Measurements from ENCODE around the gene GPATCH8.

DNA sequence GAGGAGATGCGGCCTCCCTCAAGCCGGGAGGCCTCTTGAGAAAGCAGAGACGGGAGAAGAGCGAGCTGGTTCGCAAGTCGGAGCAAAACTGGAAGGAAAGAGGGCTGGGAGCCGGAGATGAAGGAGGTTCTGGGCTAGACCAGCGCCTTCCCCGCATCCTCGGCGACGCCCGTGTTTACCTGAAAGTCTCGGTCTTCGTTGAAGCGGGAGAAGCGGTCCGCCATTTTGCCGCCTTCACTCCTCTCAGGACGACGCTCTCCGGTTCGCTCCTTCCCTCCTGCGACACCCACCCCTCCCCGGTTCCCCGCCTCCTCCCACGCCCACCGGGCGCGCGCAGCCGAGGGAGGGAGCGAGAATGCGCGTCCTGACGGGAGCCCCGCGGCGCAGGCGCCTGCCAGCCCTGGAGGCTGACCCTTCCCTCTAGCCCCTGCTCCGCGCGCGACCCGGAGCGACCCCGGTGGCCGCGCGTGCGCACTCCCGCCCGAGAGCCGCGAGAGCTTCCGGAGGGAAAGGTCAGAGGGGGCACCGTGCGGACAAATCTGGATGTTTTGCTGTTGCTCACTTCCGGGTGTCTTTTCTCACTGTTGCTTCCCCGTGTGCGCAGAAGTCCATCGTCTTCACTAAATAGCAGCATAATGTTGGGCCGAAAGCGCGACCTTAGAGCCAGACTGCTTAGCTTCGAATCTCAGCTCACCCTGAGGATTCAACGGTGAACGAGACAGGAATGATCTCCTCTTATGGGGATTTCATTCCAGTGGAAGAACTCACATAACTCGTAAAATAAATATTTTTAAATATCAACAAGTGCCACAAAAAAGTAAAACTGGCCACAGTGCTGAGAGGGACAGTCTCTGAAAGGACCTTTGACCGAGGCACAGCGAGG lies at the start of gene GPATCH8:
- TF ChIP-seq, protein P1, sequence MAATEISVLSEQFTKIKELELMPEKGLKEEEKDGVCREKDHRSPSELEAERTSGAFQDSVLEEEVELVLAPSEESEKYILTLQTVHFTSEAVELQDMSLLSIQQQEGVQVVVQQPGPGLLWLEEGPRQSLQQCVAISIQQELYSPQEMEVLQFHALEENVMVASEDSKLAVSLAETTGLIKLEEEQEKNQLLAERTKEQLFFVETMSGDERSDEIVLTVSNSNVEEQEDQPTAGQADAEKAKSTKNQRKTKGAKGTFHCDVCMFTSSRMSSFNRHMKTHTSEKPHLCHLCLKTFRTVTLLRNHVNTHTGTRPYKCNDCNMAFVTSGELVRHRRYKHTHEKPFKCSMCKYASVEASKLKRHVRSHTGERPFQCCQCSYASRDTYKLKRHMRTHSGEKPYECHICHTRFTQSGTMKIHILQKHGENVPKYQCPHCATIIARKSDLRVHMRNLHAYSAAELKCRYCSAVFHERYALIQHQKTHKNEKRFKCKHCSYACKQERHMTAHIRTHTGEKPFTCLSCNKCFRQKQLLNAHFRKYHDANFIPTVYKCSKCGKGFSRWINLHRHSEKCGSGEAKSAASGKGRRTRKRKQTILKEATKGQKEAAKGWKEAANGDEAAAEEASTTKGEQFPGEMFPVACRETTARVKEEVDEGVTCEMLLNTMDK (IDR thresholded peaks at IDR 0.05; ENCODE audit: borderline replicate concordance, insufficient read depth, low read depth, low read length, poor library complexity, severe bottlenecking), result no peak
- TF ChIP-seq, protein P2, sequence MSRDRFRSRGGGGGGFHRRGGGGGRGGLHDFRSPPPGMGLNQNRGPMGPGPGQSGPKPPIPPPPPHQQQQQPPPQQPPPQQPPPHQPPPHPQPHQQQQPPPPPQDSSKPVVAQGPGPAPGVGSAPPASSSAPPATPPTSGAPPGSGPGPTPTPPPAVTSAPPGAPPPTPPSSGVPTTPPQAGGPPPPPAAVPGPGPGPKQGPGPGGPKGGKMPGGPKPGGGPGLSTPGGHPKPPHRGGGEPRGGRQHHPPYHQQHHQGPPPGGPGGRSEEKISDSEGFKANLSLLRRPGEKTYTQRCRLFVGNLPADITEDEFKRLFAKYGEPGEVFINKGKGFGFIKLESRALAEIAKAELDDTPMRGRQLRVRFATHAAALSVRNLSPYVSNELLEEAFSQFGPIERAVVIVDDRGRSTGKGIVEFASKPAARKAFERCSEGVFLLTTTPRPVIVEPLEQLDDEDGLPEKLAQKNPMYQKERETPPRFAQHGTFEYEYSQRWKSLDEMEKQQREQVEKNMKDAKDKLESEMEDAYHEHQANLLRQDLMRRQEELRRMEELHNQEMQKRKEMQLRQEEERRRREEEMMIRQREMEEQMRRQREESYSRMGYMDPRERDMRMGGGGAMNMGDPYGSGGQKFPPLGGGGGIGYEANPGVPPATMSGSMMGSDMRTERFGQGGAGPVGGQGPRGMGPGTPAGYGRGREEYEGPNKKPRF (IDR thresholded peaks at IDR 0.05; ENCODE audit: low read depth, low read length), result no peak
- TF ChIP-seq, protein P3, sequence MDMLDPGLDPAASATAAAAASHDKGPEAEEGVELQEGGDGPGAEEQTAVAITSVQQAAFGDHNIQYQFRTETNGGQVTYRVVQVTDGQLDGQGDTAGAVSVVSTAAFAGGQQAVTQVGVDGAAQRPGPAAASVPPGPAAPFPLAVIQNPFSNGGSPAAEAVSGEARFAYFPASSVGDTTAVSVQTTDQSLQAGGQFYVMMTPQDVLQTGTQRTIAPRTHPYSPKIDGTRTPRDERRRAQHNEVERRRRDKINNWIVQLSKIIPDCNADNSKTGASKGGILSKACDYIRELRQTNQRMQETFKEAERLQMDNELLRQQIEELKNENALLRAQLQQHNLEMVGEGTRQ (CRISPR knock-in tag; IDR thresholded peaks at IDR 0.05), result no peak
- TF ChIP-seq ZNF76 (CRISPR knock-in tag; IDR thresholded peaks at IDR 0.05; ENCODE audit: borderline replicate concordance), result no peak
- TF ChIP-seq, protein P4, sequence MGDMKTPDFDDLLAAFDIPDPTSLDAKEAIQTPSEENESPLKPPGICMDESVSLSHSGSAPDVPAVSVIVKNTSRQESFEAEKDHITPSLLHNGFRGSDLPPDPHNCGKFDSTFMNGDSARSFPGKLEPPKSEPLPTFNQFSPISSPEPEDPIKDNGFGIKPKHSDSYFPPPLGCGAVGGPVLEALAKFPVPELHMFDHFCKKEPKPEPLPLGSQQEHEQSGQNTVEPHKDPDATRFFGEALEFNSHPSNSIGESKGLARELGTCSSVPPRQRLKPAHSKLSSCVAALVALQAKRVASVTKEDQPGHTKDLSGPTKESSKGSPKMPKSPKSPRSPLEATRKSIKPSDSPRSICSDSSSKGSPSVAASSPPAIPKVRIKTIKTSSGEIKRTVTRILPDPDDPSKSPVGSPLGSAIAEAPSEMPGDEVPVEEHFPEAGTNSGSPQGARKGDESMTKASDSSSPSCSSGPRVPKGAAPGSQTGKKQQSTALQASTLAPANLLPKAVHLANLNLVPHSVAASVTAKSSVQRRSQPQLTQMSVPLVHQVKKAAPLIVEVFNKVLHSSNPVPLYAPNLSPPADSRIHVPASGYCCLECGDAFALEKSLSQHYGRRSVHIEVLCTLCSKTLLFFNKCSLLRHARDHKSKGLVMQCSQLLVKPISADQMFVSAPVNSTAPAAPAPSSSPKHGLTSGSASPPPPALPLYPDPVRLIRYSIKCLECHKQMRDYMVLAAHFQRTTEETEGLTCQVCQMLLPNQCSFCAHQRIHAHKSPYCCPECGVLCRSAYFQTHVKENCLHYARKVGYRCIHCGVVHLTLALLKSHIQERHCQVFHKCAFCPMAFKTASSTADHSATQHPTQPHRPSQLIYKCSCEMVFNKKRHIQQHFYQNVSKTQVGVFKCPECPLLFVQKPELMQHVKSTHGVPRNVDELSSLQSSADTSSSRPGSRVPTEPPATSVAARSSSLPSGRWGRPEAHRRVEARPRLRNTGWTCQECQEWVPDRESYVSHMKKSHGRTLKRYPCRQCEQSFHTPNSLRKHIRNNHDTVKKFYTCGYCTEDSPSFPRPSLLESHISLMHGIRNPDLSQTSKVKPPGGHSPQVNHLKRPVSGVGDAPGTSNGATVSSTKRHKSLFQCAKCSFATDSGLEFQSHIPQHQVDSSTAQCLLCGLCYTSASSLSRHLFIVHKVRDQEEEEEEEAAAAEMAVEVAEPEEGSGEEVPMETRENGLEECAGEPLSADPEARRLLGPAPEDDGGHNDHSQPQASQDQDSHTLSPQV (IDR thresholded peaks at IDR 0.05), result peak; percentile 93
- TF ChIP-seq, protein P5, sequence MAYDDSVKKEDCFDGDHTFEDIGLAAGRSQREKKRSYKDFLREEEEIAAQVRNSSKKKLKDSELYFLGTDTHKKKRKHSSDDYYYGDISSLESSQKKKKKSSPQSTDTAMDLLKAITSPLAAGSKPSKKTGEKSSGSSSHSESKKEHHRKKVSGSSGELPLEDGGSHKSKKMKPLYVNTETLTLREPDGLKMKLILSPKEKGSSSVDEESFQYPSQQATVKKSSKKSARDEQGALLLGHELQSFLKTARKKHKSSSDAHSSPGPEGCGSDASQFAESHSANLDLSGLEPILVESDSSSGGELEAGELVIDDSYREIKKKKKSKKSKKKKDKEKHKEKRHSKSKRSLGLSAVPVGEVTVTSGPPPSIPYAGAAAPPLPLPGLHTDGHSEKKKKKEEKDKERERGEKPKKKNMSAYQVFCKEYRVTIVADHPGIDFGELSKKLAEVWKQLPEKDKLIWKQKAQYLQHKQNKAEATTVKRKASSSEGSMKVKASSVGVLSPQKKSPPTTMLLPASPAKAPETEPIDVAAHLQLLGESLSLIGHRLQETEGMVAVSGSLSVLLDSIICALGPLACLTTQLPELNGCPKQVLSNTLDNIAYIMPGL (CRISPR knock-in tag; IDR thresholded peaks at IDR 0.05), result no peak

Measured in K562 (cell line).